HG03135 (cell line): ENCODE results near the gene CASZ1.

Experiments
- ATAC-seq: cut with Tn5 transposase; IDR thresholded peaks from one replicate; pipeline ENCODE4 v1.9.1; 2021; ENCODE audit warnings: mild to moderate bottlenecking, moderate library complexity; ENCODE audit not compliant: unreplicated experiment

The CASZ1 gene

GRCh38 chr1:10712568-10713362 is 83.7 kb downstream of the CASZ1 start:
- ATAC-seq, result no peak

DNA sequence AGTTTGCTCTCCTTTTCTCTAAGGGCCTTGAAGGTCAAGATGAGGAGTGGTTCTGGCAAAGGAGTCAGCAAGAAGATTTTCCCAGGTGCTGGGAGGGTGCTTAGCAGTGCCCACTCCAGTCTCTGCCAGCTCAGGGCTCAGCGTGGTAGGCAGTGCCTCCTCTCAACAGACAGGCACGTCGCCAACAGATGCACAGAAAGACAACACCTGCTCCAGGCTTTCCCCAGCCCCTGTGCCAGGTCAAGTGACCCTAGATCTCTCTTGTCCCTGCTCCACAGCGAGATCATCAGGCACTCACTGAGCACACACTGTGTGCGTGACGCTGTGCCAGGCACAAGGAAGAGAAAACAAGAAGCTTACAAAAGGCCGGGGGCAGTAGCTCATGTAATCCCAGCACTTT is 86.0 kb downstream of the CASZ1 start:
- ATAC-seq, result no peak

GRCh38 chr1:10709646-10710045 is 86.8 kb downstream of the CASZ1 start:
- ATAC-seq, result no peak

DNA sequence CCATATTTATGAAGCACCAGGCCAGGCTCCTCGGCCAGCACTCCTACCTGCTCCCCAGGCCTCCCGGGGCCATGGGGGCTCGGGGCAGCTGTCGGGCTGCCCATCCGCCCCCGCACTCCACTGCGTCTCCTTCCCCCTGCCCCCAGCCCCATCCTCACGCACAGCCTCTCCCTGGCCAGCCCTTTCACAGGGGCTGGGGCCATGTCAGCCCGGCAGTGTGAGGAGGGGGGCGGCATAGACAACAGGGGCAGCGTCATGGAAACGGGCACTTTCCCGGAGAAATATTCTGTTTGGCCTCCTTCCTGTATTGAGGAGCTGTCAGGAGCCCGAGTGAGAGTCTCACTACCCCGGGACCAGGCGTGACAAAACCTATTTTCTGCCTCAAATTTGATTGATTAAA is 87.3 kb downstream of the CASZ1 start:
- ATAC-seq, result no peak

- no peak for ATAC-seq
These were observed 87.7 kb downstream of the CASZ1 start for GRCh38 chr1:10708757-10709156.

DNA sequence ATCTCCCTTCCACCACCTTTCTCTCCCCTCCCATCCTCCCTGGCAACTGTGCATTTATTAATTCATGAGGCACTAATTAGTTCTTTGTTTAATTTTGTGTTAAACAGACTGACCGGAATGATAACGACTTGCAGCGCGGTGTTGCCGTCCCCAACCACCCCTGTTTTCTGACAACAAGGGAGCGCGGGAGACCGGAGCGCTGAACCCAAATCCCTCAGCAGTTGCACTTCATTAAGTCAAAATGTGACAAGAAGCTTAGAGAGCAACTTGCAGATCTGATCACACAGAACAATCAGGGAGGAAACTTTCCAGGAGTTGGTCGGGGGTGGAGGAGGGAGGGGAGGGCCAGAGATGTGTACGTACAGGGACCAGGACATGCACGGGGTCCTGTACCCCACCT is 89.2 kb downstream of the CASZ1 start:
- no peak for ATAC-seq

DNA sequence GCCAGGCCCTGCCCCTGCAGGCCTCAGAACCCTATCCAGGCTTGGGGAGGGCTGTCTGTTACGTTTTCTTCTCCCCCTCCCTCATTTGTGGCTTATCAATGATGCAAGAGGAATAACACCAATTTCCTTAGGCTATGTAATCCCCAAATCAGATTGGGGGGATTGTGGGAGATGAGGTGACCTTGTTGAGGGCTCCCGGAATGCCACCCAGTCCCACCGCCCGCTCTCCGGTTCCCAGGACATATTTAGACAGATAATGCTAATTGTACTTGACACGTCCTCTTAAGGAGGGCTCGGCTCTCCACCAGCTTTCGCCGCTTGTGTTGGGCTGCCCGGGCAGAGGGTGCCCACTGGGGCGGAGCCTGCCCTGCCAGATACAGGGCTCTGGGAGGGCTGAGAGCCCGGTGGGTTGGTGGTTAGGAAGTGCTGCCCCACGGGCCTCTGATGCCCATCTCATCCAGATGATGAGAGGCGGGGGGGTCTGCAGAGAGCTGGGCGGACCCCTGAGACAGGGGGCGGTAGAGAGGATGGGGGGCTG is 90.0 kb downstream of the CASZ1 start:
- no peak for ATAC-seq

- ATAC-seq, result no peak
These were observed 90.5 kb downstream of the CASZ1 start for GRCh38 chr1:10705953-10706352.

DNA sequence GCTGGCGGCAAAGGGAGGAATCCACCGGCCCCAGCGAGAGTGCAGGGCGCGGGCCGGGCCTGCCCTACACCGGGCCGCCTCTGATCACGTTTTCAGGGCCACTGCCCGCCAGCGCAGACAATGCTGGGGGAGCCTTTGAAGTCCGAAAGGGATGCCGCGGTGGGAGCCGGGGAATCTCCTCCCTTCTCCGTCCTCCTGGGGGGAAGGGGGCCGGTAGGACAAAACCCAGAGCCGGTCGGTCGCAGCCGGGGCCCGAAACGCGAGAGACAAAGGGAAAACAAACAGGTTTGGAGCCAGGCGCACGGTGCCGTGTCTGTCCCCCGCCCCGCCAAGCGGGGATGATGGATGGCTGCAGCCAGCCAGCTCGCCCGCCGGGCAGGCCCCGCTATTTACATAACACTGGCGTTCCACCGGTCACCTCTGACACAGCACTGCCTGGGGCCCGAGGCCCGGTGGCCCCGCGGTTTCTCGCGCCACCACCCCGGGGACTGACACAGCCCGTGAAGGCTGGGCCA is 92.0 kb downstream of the CASZ1 start:
- no peak for ATAC-seq

- no peak for ATAC-seq
These were observed 92.7 kb downstream of the CASZ1 start for GRCh38 chr1:10703702-10704101.

- ATAC-seq, result no peak
These were observed 95.3 kb downstream of the CASZ1 start for GRCh38 chr1:10701145-10701544.

DNA sequence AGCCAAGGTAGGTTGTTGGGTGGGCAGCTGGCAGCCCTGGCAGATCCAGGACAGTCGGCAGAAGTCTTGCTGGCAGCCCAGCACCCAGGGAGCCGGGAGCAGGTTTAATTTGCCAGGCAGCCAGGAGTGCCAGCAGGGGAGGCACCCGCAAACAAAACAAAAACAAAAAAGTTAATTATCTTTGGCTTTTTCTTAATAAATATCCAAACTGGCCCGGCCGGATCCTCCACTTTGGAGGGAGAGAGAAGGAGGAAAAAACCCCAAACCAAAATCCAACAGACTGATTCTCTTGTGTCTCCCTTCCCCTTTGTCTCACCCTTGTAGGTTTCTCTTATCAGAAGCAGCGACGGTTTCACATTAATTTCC is 97.0 kb downstream of the CASZ1 start:
- no peak for ATAC-seq

DNA sequence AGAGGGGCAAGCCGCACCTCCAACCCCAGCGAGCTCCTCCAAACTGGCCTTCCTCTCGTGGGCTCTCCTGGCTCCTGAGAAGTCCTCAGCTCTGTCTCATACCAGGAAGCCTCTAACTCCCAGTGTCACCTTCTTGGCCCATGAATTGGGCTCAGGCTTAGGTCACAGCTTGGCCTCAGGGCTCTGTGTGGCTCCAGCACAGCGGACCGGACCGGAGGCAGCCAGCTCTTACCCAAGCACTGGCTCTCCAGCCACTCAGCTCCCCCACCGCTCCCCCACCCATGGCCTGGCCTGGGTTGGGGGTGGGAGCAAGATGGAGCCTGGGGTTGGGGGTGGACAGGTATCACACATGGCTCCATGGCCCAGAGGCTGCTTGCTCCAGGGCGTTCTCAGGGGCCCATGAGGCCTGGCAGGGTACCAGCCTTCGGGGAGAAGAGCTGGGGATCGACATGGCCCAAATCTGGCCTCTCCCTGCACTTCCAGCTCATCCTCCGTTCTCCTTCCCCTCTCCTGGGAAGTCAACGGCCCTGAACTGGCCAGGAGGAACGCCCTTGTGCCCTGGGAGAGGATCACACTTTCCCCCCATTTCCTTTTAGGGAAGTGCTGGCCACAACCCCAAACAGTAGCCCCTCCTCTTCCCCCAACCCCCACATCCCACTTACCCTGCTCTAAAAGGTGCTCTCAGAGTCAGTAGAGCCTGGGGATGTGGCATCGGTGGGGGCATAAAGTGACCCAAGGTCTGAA is 97.5 kb downstream of the CASZ1 start:
- no peak for ATAC-seq

DNA sequence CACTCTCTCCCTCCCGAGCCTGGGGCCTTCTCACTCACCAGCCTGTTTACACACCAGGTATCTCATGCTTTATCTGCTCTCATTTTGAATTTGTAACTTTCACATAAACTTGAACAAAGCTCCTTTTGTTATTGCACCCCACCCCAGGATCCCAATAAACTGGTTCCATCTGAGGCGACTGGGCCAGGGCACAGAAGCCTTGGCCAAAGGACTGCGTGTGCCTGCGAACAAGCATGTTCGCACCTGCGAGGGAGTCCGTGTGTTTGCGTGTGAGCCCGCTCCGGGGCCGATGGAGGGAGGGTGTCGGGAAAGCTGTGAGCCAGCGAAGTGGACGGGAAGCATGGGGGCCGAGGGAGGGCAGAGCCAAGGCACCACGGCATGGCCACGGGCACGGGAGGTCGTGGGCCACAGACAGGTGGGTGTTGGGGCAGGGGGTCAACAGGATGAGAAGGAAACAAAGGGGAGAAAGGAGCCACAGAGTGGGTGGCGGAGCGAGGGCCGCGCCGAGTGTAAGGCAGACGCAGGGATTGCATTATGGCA is 98.8 kb downstream of the CASZ1 start:
- no peak for ATAC-seq

GRCh38 chr1:10696977-10697376 is 99.5 kb downstream of the CASZ1 start:
- no peak for ATAC-seq

DNA sequence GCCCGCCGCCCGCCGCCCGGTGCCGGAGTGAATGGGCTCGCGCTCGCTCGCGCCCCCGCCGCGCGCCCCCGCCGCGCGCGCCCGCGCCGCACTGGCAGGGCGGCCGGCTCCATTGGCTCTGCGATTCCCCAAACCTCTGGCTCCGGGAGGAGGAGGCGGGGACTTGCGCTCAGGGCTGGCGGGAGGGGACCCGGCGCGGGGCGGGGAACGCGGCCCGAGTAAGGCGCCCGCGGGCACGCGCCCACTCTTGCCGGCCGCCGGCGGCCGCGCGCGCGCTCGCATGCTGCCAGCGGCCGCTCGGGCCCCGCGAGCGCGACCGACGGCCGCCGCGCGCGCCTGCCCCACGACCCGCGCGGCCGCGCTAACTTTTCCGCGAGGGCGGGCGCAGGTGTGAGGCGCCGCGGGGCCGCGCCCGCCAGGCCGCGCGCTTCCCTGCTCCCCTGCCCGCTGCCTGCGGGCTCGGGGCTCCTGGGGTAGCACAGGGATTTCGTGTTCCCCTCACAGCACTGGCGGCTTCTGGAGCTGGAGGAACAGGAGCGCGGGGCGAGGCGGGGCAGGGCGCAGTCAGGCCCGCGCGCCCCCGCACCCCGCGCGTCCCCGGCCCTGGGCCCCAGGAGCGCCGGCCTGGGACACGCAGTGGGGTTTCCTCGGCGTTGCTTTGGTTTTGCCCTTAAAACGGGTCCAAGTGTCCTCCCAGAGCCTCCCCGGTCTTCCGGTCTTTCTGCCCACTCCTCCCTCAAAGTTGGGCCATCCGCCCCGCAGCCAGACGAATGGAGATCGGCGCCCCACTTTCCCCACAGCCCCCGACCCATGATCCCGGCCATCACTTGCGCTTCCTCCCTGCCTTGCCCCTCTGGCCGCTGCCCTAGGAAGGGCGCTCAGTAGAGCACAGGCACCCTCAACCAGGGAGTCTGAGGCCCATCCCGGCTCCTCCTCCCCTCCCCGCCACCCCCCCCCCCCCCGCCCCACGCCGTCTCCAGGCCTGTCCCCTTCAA is 101.5 kb downstream of the CASZ1 start:
- ATAC-seq, result peak; percentile 48

DNA sequence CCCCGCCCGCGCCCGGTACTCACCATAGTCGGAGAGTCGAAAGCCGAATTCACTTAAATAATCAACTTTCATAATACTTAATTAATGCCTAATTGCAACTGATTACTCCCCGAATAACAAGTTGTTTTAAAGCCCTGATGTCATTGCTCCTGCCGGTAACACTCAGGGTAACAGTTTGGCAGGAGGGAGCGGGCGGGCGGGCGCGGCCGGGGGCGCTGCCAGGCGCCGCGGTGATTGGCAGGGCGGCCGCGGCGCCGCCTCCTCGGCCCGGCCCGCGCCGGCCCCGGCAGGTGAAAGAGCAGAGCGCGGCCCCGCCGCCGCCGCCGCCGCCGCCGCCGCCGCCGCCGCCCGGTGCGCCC is 102.2 kb downstream of the CASZ1 start:
- ATAC-seq, result peak; percentile 30

- peak; percentile 13 for ATAC-seq
These were observed 102.8 kb downstream of the CASZ1 start for GRCh38 chr1:10693497-10694273.

- no peak for ATAC-seq
These were observed 103.3 kb downstream of the CASZ1 start for GRCh38 chr1:10693152-10693496.
